Endothelial cell of umbilical vein (primary cell): ENCODE measurements around the gene PDE3A. TPM values are rescaled to one million over a fixed set of nuclear protein-coding genes. Genes with fewer than 3 reads are reported as not detected.

Source experiments
- BruUV-seq: library from RNA; stranded (reverse); fragments of 400-500 nt; replicated peaks from 2 replicates; lab custom pipeline; 2021; lab: Mats Ljungman, UMichigan
- CTCF ChIA-PET: fragments of 300-600, 350-600 bp; sonication (Branson Sonifier 250); formaldehyde crosslinking; loops from one replicate; lab custom pipeline; 2021; ENCODE audit warnings: antibody characterized with exemption, inconsistent platforms; lab: Charles Lee
- POLR2A ChIA-PET: fragments of 300-600, 350-600 bp; sonication (Branson Sonifier 250); formaldehyde crosslinking; loops from one replicate; lab custom pipeline; 2021; ENCODE audit warnings: antibody characterized with exemption, inconsistent platforms; lab: Charles Lee
- DNase-seq: peaks from one replicate; pipeline ENCODE4 v3.0.0-alpha.2; 2011; ENCODE audit warnings: low read depth, low spot score
- FAIRE-seq: peaks from 2 replicates; lab custom pipeline; 2011; peaks lifted over from hg19 to GRCh38; lab: Jason Lieb, UNC
- H2AFZ ChIP-seq: 2 replicates; pipeline ENCODE4 v1.6.0; 2012; ENCODE audit warnings: low read depth, low read length, control low read depth, inconsistent platforms
- H3K27ac ChIP-seq: 2 replicates; pipeline ENCODE4 v1.5.1; 2011; ENCODE audit warnings: low read depth, mild to moderate bottlenecking, control low read depth, low read length, moderate library complexity; ENCODE audit not compliant: insufficient read depth
- H3K27me3 ChIP-seq, 2 experiments: 2 replicates each; pipeline versions ENCODE4 v1.6.0 to v1.6.1; 2011; ENCODE audit warnings: low read length in 2 of 2, mixed read lengths in 1 of 2; ENCODE audit not compliant: control insufficient read depth in 2 of 2, insufficient read depth in 2 of 2
- H3K36me3 ChIP-seq, 2 experiments: 2 replicates in 1 of 2; 3 replicates in 1 of 2; pipeline ENCODE4 v1.5.1; 2011; ENCODE audit warnings: low read length in 2 of 2, mild to moderate bottlenecking in 1 of 2, moderate library complexity in 1 of 2; ENCODE audit not compliant: control insufficient read depth in 2 of 2, insufficient read depth in 2 of 2; ENCODE audit errors: extremely low read depth in 1 of 2
- H3K4me1 ChIP-seq: 3 replicates; pipeline ENCODE4 v1.5.1; 2011; ENCODE audit warnings: mild to moderate bottlenecking, low read length; ENCODE audit not compliant: control insufficient read depth, insufficient read depth; ENCODE audit errors: extremely low read depth
- H3K4me2 ChIP-seq: 2 replicates; pipeline ENCODE4 v1.6.1; 2011; ENCODE audit warnings: low read length, control low read depth, mixed read lengths; ENCODE audit not compliant: insufficient read depth
- H3K4me3 ChIP-seq, 3 experiments: fragments of 200-600 bp in 1 of 3; sonication (generic), shearing (Covaris generic) in 1 of 3; replicated peaks in 1 of 3; 2 replicates each; pipeline ENCODE4 v1.5.1; 2011 to 2016; ENCODE audit warnings: control low read depth in 3 of 3, low read length in 3 of 3, mild to moderate bottlenecking in 2 of 3, inconsistent platforms in 1 of 3, low read depth in 1 of 3, moderate library complexity in 1 of 3; ENCODE audit not compliant: insufficient read depth in 1 of 3
- H3K79me2 ChIP-seq: 2 replicates; pipeline ENCODE4 v1.6.0; 2012; ENCODE audit warnings: low read length, inconsistent platforms; ENCODE audit not compliant: control insufficient read depth, insufficient read depth
- H3K9ac ChIP-seq: replicated peaks from 2 replicates; pipeline ENCODE3; 2011; ENCODE audit warnings: low read length, control low read depth; ENCODE audit not compliant: insufficient read depth; ENCODE audit errors: extremely low read depth
- H3K9me1 ChIP-seq: replicated peaks from 3 replicates; pipeline ENCODE4 v1.6.0; 2011; ENCODE audit warnings: mild to moderate bottlenecking, low read length; ENCODE audit not compliant: control insufficient read depth, insufficient read depth; ENCODE audit errors: extremely low read depth
- H3K9me3 ChIP-seq: replicated peaks from 2 replicates; pipeline ENCODE4 v1.5.1; 2012; ENCODE audit warnings: low read length, inconsistent platforms; ENCODE audit not compliant: control insufficient read depth, insufficient read depth
- H4K20me1 ChIP-seq: replicated peaks from 2 replicates; pipeline ENCODE3; 2011; ENCODE audit warnings: mild to moderate bottlenecking, low read length; ENCODE audit not compliant: control insufficient read depth, insufficient read depth; ENCODE audit errors: extremely low read depth
- EZH2 ChIP-seq: IDR thresholded peaks from 2 replicates; pipeline ENCODE4 v1.6.1; 2012; ENCODE audit warnings: borderline replicate concordance, low read depth, mild to moderate bottlenecking, moderate library complexity, low read length, inconsistent platforms; ENCODE audit not compliant: severe bottlenecking
- FOS ChIP-seq: IDR thresholded peaks from 2 replicates; pipeline ENCODE4 v1.6.1; 2011; ENCODE audit warnings: mild to moderate bottlenecking, low read length, moderate library complexity, borderline replicate concordance; ENCODE audit not compliant: insufficient read depth
- GATA2 ChIP-seq: IDR thresholded peaks from 2 replicates; pipeline ENCODE4 v1.7.0; 2011; ENCODE audit warnings: low read depth, mild to moderate bottlenecking, moderate library complexity, mixed read lengths, low read length; ENCODE audit not compliant: insufficient read length, insufficient read depth
- JUN ChIP-seq: IDR thresholded peaks from 2 replicates; pipeline ENCODE4 v1.6.1; 2011; ENCODE audit warnings: borderline replicate concordance, low read depth; ENCODE audit not compliant: insufficient read length, insufficient read depth
- MYC ChIP-seq: IDR thresholded peaks from one replicate; pipeline ENCODE4 v1.6.1; 2011; ENCODE audit warnings: mild to moderate bottlenecking, low read depth, low read length
- POLR2A ChIP-seq: IDR thresholded peaks from 2 replicates; pipeline ENCODE4 v1.6.1; 2012; ENCODE audit warnings: low read depth, mild to moderate bottlenecking, control low read depth, low read length
- POLR2AphosphoS5 ChIP-seq: IDR thresholded peaks from 2 replicates; pipeline ENCODE4 v1.6.1; 2012; ENCODE audit warnings: low read depth, mild to moderate bottlenecking, control low read depth, low read length, moderate library complexity; ENCODE audit not compliant: insufficient read depth
- dilution Hi-C: fragments of 300-500 bp; cut with MboI; formaldehyde crosslinking; loops from one replicate; pipeline ENCODE4 v1.15.0; 2019; ENCODE audit warnings: low sequenced_read_pairs; ENCODE audit not compliant: extremely low pct_ligation_motif_present
- intact Hi-C: fragments of 100-400 bp; cut with micrococcal nuclease; formaldehyde crosslinking; loops from one replicate; pipeline ENCODE4 v1.10.0; 2022
- polyA plus RNA-seq, 4 experiments: library from polyadenylated mRNA; depleted of rRNA in 3 of 4; stranded (reverse) in 3 of 4; unstranded in 1 of 4; fragments of >200 nt; gene quantifications; 2 replicates each; pipeline versions ENCODE4 v1.2.1 to v1.2.3, GENCODE V29; 2011 to 2012; ENCODE audit warnings: missing spikeins in 1 of 4
- total RNA-seq: library from RNA; stranded (reverse); gene quantifications from 2 replicates; pipeline ENCODE4 v1.2.3, GENCODE V29; 2021
- TF ChIP-seq, protein P1 (sequence below), 2 donors: IDR thresholded peaks; 1 replicate in 1 of 2; 2 replicates in 1 of 2; pipeline ENCODE4 v1.5.1; 2011; ENCODE audit warnings: low read length in 2 of 2, mild to moderate bottlenecking in 2 of 2, moderate library complexity in 2 of 2, control low read depth in 1 of 2, inconsistent platforms in 1 of 2, low read depth in 1 of 2; ENCODE audit not compliant: insufficient read depth in 1 of 2; ENCODE audit errors: extremely low read depth in 1 of 2
- TF ChIP-seq, protein P2 (sequence below): IDR thresholded peaks from 2 replicates; pipeline ENCODE4 v1.6.1; 2011; ENCODE audit not compliant: insufficient read depth, insufficient read length

The PDE3A gene
- total and polyA plus RNA-seq, 2 donors (not counting 3 experiments of a cell fraction or from before 2014, with no cell fraction given), result 14.0 to 27.4 TPM

DNA sequence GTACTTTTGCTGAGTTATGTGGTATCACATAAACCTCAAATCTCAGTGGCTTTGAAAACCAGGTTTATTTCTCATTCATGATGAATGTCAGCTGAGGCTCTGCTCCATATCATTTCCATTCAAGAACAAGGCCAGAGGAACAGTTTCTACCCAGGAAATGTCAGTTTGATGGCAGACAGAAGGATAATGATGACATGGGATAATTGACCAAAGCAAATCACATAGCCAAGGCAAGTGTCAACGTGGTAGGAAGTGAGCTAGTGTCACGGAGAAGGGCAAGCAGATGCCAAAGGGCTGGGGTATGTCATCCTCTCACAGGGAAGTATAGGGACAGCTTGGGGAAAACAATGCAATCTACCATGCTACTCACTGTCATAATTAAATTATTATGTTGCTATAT, 12.3 kb upstream of the PDE3A start:
- H3K79me2 ChIP-seq, result no peaks in the 10 kb centered on the region

DNA sequence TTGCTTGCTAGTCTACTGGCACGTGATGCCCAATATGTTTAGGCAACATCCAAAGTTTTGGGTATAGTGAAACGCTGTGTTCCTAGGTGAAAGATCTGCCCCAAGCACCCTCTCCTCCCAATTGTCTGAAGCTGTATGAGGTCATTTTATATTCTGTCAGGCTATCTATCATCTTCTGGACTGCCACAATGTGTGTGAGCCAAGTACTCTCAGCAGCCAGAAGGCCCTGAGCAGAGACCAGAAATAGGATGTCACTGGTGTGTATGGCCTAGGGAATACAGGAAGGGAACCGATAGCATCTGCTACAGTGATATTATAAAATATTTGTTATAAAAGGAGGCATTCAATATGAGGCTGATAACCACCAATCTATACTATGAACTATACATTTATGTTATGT, 7.9 kb upstream of the PDE3A start:
- H2AFZ ChIP-seq, result no peak overlapping the region
- no peaks in the 10 kb centered on the region for H4K20me1 ChIP-seq
- no peaks in the 10 kb centered on the region for H3K27me3 ChIP-seq
- H3K27ac ChIP-seq, result no peak overlapping the region
- dilution Hi-C loops, result no loop called here
- H3K36me3 ChIP-seq, result no peaks in the 10 kb centered on the region
- H3K9ac ChIP-seq, result no peak overlapping the region
- FAIRE-seq (no peak), DNase-seq (no peak)
- H3K79me2 ChIP-seq, result no peaks in the 10 kb centered on the region
- H3K4me1 ChIP-seq, result no peaks in the 10 kb centered on the region
- H3K4me3 ChIP-seq, result no peak overlapping the region
- TF ChIP-seq, protein P1, sequence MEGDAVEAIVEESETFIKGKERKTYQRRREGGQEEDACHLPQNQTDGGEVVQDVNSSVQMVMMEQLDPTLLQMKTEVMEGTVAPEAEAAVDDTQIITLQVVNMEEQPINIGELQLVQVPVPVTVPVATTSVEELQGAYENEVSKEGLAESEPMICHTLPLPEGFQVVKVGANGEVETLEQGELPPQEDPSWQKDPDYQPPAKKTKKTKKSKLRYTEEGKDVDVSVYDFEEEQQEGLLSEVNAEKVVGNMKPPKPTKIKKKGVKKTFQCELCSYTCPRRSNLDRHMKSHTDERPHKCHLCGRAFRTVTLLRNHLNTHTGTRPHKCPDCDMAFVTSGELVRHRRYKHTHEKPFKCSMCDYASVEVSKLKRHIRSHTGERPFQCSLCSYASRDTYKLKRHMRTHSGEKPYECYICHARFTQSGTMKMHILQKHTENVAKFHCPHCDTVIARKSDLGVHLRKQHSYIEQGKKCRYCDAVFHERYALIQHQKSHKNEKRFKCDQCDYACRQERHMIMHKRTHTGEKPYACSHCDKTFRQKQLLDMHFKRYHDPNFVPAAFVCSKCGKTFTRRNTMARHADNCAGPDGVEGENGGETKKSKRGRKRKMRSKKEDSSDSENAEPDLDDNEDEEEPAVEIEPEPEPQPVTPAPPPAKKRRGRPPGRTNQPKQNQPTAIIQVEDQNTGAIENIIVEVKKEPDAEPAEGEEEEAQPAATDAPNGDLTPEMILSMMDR (IDR thresholded peaks at IDR 0.05; ENCODE audit: extremely low read depth in 1 of 2, insufficient read depth in 1 of 2, low read depth in 1 of 2, low read length in 2 of 2), result no peak
- no peak for TF ChIP-seq GATA2
- no peak for TF ChIP-seq POLR2A
- TF ChIP-seq POLR2AphosphoS5, result no peak
- no peak for TF ChIP-seq EZH2
- TF ChIP-seq FOS, result no peak
- no peak for TF ChIP-seq MYC
- TF ChIP-seq, protein P2, sequence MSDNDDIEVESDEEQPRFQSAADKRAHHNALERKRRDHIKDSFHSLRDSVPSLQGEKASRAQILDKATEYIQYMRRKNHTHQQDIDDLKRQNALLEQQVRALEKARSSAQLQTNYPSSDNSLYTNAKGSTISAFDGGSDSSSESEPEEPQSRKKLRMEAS, result no peak
- no peak for TF ChIP-seq JUN
- no peak overlapping the region for H3K4me2 ChIP-seq
- ChIA-PET POLR2A (no interaction called here), CTCF (no interaction called here)
- intact Hi-C loops, result no loop called here
- H3K9me1 ChIP-seq, result no peaks in the 10 kb centered on the region
- H3K9me3 ChIP-seq, result no peaks in the 10 kb centered on the region
- no TSS peak for BruUV-seq

More for the DNA sequence above, 12.3 kb upstream of the PDE3A start:
- no peaks in the 10 kb centered on the region for H4K20me1 ChIP-seq
- H3K27ac ChIP-seq, result no peak overlapping the region
- no TSS peak for BruUV-seq
- no peaks in the 10 kb centered on the region for H3K27me3 ChIP-seq
- CTCF ChIA-PET, result no interaction called here
- H3K9ac ChIP-seq, result no peak overlapping the region
- no peak overlapping the region for H2AFZ ChIP-seq
- no peaks in the 10 kb centered on the region for H3K9me3 ChIP-seq
- H3K4me3 ChIP-seq, result no peak overlapping the region
- no peak for TF ChIP-seq GATA2
- TF ChIP-seq POLR2A, result no peak
- no peak for TF ChIP-seq MYC
- TF ChIP-seq, protein P2, result no peak
- TF ChIP-seq POLR2AphosphoS5, result no peak
- TF ChIP-seq, protein P1 (IDR thresholded peaks at IDR 0.05; ENCODE audit: extremely low read depth in 1 of 2, insufficient read depth in 1 of 2, low read depth in 1 of 2, low read length in 2 of 2), result no peak
- no peak for FAIRE-seq
- no peak for DNase-seq
- H3K36me3 ChIP-seq, result no peaks in the 10 kb centered on the region
- H3K4me2 ChIP-seq, result no peak overlapping the region
- dilution Hi-C loops (no loop called here), intact Hi-C loops (no loop called here)
- H3K4me1 ChIP-seq, result peaks cover 5% of the 10 kb centered on the region
- H3K9me1 ChIP-seq, result no peaks in the 10 kb centered on the region
- POLR2A ChIA-PET, result no interaction called here
